LNCaP clone FGC (cell line): Measurements from ENCODE around the gene KRT25.

Experiments used
- DNase-seq: peaks from one replicate; pipeline ENCODE4 v3.0.0-alpha.2; 2011; ENCODE audit warnings: low read depth
- H3K4me3 ChIP-seq: 2 replicates; pipeline ENCODE4 v1.5.1; 2011; ENCODE audit warnings: mild to moderate bottlenecking, low read depth, low read length, control low read depth
- CTCF ChIP-seq: IDR thresholded peaks from 2 replicates; pipeline ENCODE4 v1.5.1; 2012; ENCODE audit warnings: mild to moderate bottlenecking; ENCODE audit not compliant: control insufficient read depth, insufficient read depth; ENCODE audit errors: extremely low read depth

Gene KRT25

GRCh38 chr17:40735016-40735415 is 20.1 kb downstream of the KRT25 start:
- no peak for DNase-seq
- H3K4me3 ChIP-seq, result no peak overlapping the region
- no peak for TF ChIP-seq CTCF

GRCh38 chr17:40734018-40734417 is 21.1 kb downstream of the KRT25 start:
- H3K4me3 ChIP-seq, result no peak overlapping the region
- TF ChIP-seq CTCF, result no peak
- DNase-seq, result no peak

- TF ChIP-seq CTCF, result no peak
- no peak overlapping the region for H3K4me3 ChIP-seq
- no peak for DNase-seq
These were observed 24.2 kb downstream of the KRT25 start for GRCh38 chr17:40730970-40731369.

- no peak for DNase-seq
- H3K4me3 ChIP-seq, result no peak overlapping the region
- no peak for TF ChIP-seq CTCF
These were observed 27.5 kb downstream of the KRT25 start for GRCh38 chr17:40727447-40728231.

GRCh38 chr17:40726919-40727318 is 28.2 kb downstream of the KRT25 start:
- no peak overlapping the region for H3K4me3 ChIP-seq
- 0 out of 2 replicates have a peak, but pooled peaks have one; percentile 38 for TF ChIP-seq CTCF
- DNase-seq, result no peak

GRCh38 chr17:40724656-40725055 is 30.5 kb downstream of the KRT25 start:
- no peak overlapping the region for H3K4me3 ChIP-seq
- DNase-seq, result no peak
- no peak for TF ChIP-seq CTCF

GRCh38 chr17:40722241-40722640 is 32.9 kb downstream of the KRT25 start:
- H3K4me3 ChIP-seq, result no peak overlapping the region
- TF ChIP-seq CTCF, result no peak
- DNase-seq, result no peak
